HG03175 (cell line): ENCODE results near the gene PTPRCAP.
A peak's percentile ranks its signal among the peaks of the same experiment; 100 is the strongest.

Source experiments
- ATAC-seq: cut with Tn5 transposase; IDR thresholded peaks from one replicate; pipeline ENCODE4 v1.9.1; 2021; ENCODE audit warnings: mild to moderate bottlenecking, moderate library complexity; ENCODE audit not compliant: unreplicated experiment

Gene PTPRCAP

GRCh38 chr11:67398661-67399563 is 38.6 kb downstream of the PTPRCAP start:
- no peak for ATAC-seq

- no peak for ATAC-seq
Measured at GRCh38 chr11:67397986-67398660, 39.4 kb downstream of the PTPRCAP start.

- no peak for ATAC-seq
Measured at GRCh38 chr11:67397536-67397935, 39.9 kb downstream of the PTPRCAP start.

- ATAC-seq: no peak
Measured at GRCh38 chr11:67396587-67397389, 40.7 kb downstream of the PTPRCAP start.

- no peak for ATAC-seq
Measured at GRCh38 chr11:67396259-67396581, 41.3 kb downstream of the PTPRCAP start.

GRCh38 chr11:67395555-67396258 is 41.8 kb downstream of the PTPRCAP start:
- no peak for ATAC-seq

GRCh38 chr11:67393990-67394389 is 43.5 kb downstream of the PTPRCAP start:
- ATAC-seq: no peak

- ATAC-seq: no peak
Measured at GRCh38 chr11:67393437-67393836, 44.0 kb downstream of the PTPRCAP start.

GRCh38 chr11:67392183-67392715 is 45.2 kb downstream of the PTPRCAP start:
- ATAC-seq: no peak

GRCh38 chr11:67391304-67392182 is 45.9 kb downstream of the PTPRCAP start, which contains the start of gene RAD9A:
RAD9A (plus strand) TSS chr11:67391986; CDS start chr11:67392045, 59 bp downstream.
- peak; percentile 61 for ATAC-seq

GRCh38 chr11:67390947-67391303 is 46.6 kb downstream of the PTPRCAP start:
- no peak for ATAC-seq

GRCh38 chr11:67389477-67389876 is 48.0 kb downstream of the PTPRCAP start:
- ATAC-seq: no peak

- ATAC-seq: no peak
Measured at GRCh38 chr11:67387518-67387917, 50.0 kb downstream of the PTPRCAP start.

GRCh38 chr11:67387069-67387468 is 50.4 kb downstream of the PTPRCAP start:
- no peak for ATAC-seq
